ENCODE measurements around the gene NR1I3. TPM values are rescaled to one million over a fixed set of nuclear protein-coding genes. Genes with fewer than 3 reads are reported as not detected.

NR1I3 gene
- total and polyA plus RNA-seq, 2 of the 13 experiments (the other 11 are each of a cell fraction or from before 2014, with no cell fraction given): 0.62 to 0.95 TPM

DNA sequence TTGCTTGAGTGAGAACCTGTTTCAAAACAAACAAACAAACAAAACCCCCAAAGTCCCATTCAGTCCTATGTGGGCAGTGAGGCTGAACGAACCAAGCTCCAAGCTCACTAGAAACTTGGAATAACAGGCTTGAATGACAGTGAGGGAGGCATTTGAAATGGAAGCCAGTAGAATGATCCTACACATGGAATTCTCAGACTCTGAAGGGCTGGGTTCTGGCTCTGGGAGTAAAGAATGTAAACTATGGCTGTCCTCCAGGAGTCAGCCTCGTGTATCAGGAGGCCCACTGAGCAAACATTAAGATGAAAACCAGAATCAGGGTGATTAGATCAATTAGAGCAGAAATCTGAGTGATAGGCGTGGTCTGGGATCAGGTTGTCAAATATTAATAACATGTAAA, 35.4 kb upstream of the NR1I3 start:
- in situ Hi-C loops (cut with HindIII; ENCODE audit: extremely low pct_ligation_motif_present, low pct_unique_long_range_greater_than_20kb) (no loop called here), intact Hi-C loops (cut with micrococcal nuclease; ENCODE audit: unreplicated experiment) (no loop called here)
- no peak for ATAC-seq
- Histone ChIP-seq H3K4me1 (ENCODE audit: insufficient read depth, low read length) (no peaks in the 10 kb centered on the region), H2AFZ (ENCODE audit: low read length) (no peak overlapping the region), H3K27me3 (ENCODE audit: control insufficient read depth in 1 of 2, insufficient read depth in 2 of 2, low read length in 2 of 2) (no peaks in the 10 kb centered on the region), H3K4me3 (replicated peaks in 1 of 3; ENCODE audit: insufficient read depth in 1 of 3, low read depth in 2 of 3, low read length in 3 of 3) (no peak overlapping the region), H4K20me1 (ENCODE audit: insufficient read depth, low read length) (no peaks in the 10 kb centered on the region), H3K36me3 (replicated peaks in 1 of 2; ENCODE audit: control insufficient read depth in 1 of 2, insufficient read depth in 2 of 2, low read length in 2 of 2) (no peaks in the 10 kb centered on the region), H3K9me3 (ENCODE audit: low read length) (no peaks in the 10 kb centered on the region), H3K9ac (ENCODE audit: insufficient read depth, low read depth, low read length) (no peak overlapping the region), H3K4me2 (ENCODE audit: low read depth, low read length) (no peak overlapping the region), H3K79me2 (ENCODE audit: insufficient read depth, low read length) (no peaks in the 10 kb centered on the region), H3K27ac (ENCODE audit: extremely low read length, insufficient read depth, low read length) (no peak overlapping the region)
- CTCF ChIA-PET (ENCODE audit: low intra/inter-chr PET ratio, low total read pairs): no interaction called here
- TF ChIP-seq ZFP90 (CRISPR knock-in tag; IDR thresholded peaks at IDR 0.05; ENCODE audit: borderline replicate concordance) (no peak), PHF8 (CRISPR knock-in tag; IDR thresholded peaks at IDR 0.05) (no peak), ZNF121 (CRISPR knock-in tag; IDR thresholded peaks at IDR 0.05) (no peak), IRF2 (CRISPR knock-in tag; IDR thresholded peaks at IDR 0.05) (no peak), ZNF674 (CRISPR knock-in tag; IDR thresholded peaks at IDR 0.05; ENCODE audit: low read depth) (no peak), ZNF577 (CRISPR knock-in tag; IDR thresholded peaks at IDR 0.05; ENCODE audit: borderline replicate concordance, low read depth) (no peak), ZNF136 (CRISPR knock-in tag; IDR thresholded peaks at IDR 0.05; ENCODE audit: low read depth) (no peak), MBNL3 (CRISPR knock-in tag; conservative IDR thresholded peaks at IDR 0.05) (no peak), ZNF207 (IDR thresholded peaks at IDR 0.05; ENCODE audit: borderline replicate concordance) (no peak), ZNF382 (CRISPR knock-in tag; IDR thresholded peaks at IDR 0.05; ENCODE audit: borderline replicate concordance) (no peak), ZNF460 (CRISPR knock-in tag; IDR thresholded peaks at IDR 0.05; ENCODE audit: borderline replicate concordance) (no peak)
- TF ChIP-seq, protein P1, sequence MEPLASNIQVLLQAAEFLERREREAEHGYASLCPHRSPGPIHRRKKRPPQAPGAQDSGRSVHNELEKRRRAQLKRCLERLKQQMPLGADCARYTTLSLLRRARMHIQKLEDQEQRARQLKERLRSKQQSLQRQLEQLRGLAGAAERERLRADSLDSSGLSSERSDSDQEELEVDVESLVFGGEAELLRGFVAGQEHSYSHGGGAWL (CRISPR knock-in tag; IDR thresholded peaks at IDR 0.05): no peak
- TF ChIP-seq, protein P2, sequence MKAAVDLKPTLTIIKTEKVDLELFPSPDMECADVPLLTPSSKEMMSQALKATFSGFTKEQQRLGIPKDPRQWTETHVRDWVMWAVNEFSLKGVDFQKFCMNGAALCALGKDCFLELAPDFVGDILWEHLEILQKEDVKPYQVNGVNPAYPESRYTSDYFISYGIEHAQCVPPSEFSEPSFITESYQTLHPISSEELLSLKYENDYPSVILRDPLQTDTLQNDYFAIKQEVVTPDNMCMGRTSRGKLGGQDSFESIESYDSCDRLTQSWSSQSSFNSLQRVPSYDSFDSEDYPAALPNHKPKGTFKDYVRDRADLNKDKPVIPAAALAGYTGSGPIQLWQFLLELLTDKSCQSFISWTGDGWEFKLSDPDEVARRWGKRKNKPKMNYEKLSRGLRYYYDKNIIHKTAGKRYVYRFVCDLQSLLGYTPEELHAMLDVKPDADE (CRISPR knock-in tag; IDR thresholded peaks at IDR 0.05): no peak
- TF ChIP-seq, protein P3, sequence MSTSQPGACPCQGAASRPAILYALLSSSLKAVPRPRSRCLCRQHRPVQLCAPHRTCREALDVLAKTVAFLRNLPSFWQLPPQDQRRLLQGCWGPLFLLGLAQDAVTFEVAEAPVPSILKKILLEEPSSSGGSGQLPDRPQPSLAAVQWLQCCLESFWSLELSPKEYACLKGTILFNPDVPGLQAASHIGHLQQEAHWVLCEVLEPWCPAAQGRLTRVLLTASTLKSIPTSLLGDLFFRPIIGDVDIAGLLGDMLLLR (CRISPR knock-in tag; IDR thresholded peaks at IDR 0.05): no peak
- TF ChIP-seq, protein P4, sequence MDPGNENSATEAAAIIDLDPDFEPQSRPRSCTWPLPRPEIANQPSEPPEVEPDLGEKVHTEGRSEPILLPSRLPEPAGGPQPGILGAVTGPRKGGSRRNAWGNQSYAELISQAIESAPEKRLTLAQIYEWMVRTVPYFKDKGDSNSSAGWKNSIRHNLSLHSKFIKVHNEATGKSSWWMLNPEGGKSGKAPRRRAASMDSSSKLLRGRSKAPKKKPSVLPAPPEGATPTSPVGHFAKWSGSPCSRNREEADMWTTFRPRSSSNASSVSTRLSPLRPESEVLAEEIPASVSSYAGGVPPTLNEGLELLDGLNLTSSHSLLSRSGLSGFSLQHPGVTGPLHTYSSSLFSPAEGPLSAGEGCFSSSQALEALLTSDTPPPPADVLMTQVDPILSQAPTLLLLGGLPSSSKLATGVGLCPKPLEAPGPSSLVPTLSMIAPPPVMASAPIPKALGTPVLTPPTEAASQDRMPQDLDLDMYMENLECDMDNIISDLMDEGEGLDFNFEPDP (CRISPR knock-in tag; conservative IDR thresholded peaks at IDR 0.05): no peak
- POLR2A ChIA-PET: no interaction called here
- no TSS peak for BruUV-seq (replicated peaks)
- DNase-seq (ENCODE audit: low spot score): no peak
- 3% methylated on average over 3 of the region's 3 CpGs for WGBS (ENCODE audit: low lambda C conversion rate)
- no peak for FAIRE-seq
